GM12892 (cell line): ENCODE measurements around the gene PRKCH.

ENCODE experiments used
- DNase-seq: peaks from one replicate; pipeline ENCODE4 v3.0.0; 2011; ENCODE audit not compliant: insufficient read length
- FAIRE-seq: peaks from 2 replicates; lab custom pipeline; 2011; peaks lifted over from hg19 to GRCh38; lab: Jason Lieb, UNC
- POLR2A ChIP-seq: IDR thresholded peaks from 2 replicates; pipeline ENCODE4 v1.6.1; 2011; ENCODE audit warnings: low read depth, low read length, control low read depth
- POLR2AphosphoS5 ChIP-seq: IDR thresholded peaks from 2 replicates; pipeline ENCODE4 v1.6.1; 2011; ENCODE audit warnings: low read depth, low read length, control low read depth
- TAF1 ChIP-seq: IDR thresholded peaks from 2 replicates; pipeline ENCODE4 v1.6.1; 2011; ENCODE audit warnings: low read depth, mild to moderate bottlenecking, control low read depth, low read length, borderline replicate concordance

PRKCH gene

GRCh38 chr14:61596990-61597389 is 275.6 kb downstream of the PRKCH start:
- FAIRE-seq (no peak), DNase-seq (no peak)
- no peak for TF ChIP-seq POLR2A
- TF ChIP-seq TAF1 = no peak
- TF ChIP-seq POLR2AphosphoS5 = no peak

- TF ChIP-seq TAF1 = no peak
- no peak for TF ChIP-seq POLR2AphosphoS5
- TF ChIP-seq POLR2A = no peak
- FAIRE-seq (peak; percentile 21), DNase-seq (no peak)
These were observed 277.6 kb downstream of the PRKCH start for GRCh38 chr14:61598980-61599379.

- TF ChIP-seq TAF1 = no peak
- TF ChIP-seq POLR2A = no peak
- no peak for TF ChIP-seq POLR2AphosphoS5
- FAIRE-seq (no peak), DNase-seq (no peak)
These were observed 278.6 kb downstream of the PRKCH start for GRCh38 chr14:61599942-61600341.
